GM12878 (cell line): ENCODE data around the gene TK1. TPM values are rescaled to one million over a fixed set of nuclear protein-coding genes. Genes with fewer than 3 reads are reported as not detected.
"Not testable (repeated sequence)": the region's sequence is repeated elsewhere in the genome, so short reads cannot be mapped to it uniquely, and the experiment has no call there.

Experiments used
- ATAC-seq: fragments of 200-7000 bp; cut with Tn5 transposase; 3 replicates; pipeline ENCODE4 v1.9.1; 2020; ENCODE audit warnings: mild to moderate bottlenecking, moderate library complexity
- BruUV-seq: library from RNA; stranded (reverse); fragments of 400-500 nt; replicated peaks from 2 replicates; lab custom pipeline; 2021; lab: Mats Ljungman, UMichigan
- CTCF ChIA-PET: fragments of 300-600 bp; sonication (Branson Sonifier 250); formaldehyde crosslinking; extraction: SDS; loops from one replicate; lab custom pipeline; 2021; ENCODE audit warnings: inconsistent platforms; lab: Yijun Ruan, JAX
- POLR2A ChIA-PET: fragments of 350-600 bp; formaldehyde crosslinking; extraction: SDS; loops from one replicate; lab custom pipeline; 2021; ENCODE audit warnings: inconsistent platforms; lab: Charles Lee
- RAD21 ChIA-PET: fragments of 300-600 bp; sonication (Branson Sonifier 250); formaldehyde crosslinking; loops from one replicate; lab custom pipeline; 2023; ENCODE audit warnings: antibody characterized with exemption; ENCODE audit not compliant: unreplicated experiment; lab: Charles Lee
- SMC1A ChIA-PET: fragments of 300-600 bp; sonication (Branson Sonifier 250); formaldehyde crosslinking; loops from one replicate; lab custom pipeline; 2023; ENCODE audit not compliant: unreplicated experiment, uncharacterized antibody; lab: Charles Lee
- DNase-seq: peaks from one replicate; pipeline ENCODE4 v3.0.0-alpha.2; 2011; ENCODE audit warnings: low read depth, low spot score
- FAIRE-seq: peaks from 3 replicates; lab custom pipeline; 2011; peaks lifted over from hg19 to GRCh38; lab: Jason Lieb, UNC
- H2AFZ ChIP-seq: 2 replicates; pipeline ENCODE4 v1.6.0; 2011; ENCODE audit warnings: low read depth, low read length, control low read depth; ENCODE audit not compliant: control insufficient read depth
- H3K27ac ChIP-seq: 2 replicates; pipeline ENCODE4 v1.5.1; 2011; ENCODE audit warnings: control low read depth; ENCODE audit not compliant: control insufficient read depth, insufficient read depth
- H3K27me3 ChIP-seq, 2 experiments: replicated peaks in 1 of 2; 2 replicates each; pipeline versions ENCODE4 v1.6.0 to v1.6.1; 2011; ENCODE audit warnings: low read length in 1 of 2; ENCODE audit not compliant: control insufficient read depth in 2 of 2, insufficient read depth in 2 of 2
- H3K36me3 ChIP-seq, 2 experiments: 2 replicates each; pipeline ENCODE4 v1.5.1; 2011; ENCODE audit warnings: low read length in 1 of 2; ENCODE audit not compliant: control insufficient read depth in 2 of 2, insufficient read depth in 2 of 2
- H3K4me1 ChIP-seq: 2 replicates; pipeline ENCODE4 v1.6.1; 2011; ENCODE audit warnings: mild to moderate bottlenecking, low read length, moderate library complexity, mixed read lengths; ENCODE audit not compliant: control insufficient read depth, insufficient read depth
- H3K4me2 ChIP-seq: 2 replicates; pipeline ENCODE4 v1.6.0; 2011; ENCODE audit warnings: control low read depth; ENCODE audit not compliant: control insufficient read depth, insufficient read depth
- H3K4me3 ChIP-seq: fragments of 200-600 bp; sonication (generic); 2 replicates; pipeline ENCODE4 v1.5.1; 2016
- H3K79me2 ChIP-seq: 2 replicates; pipeline ENCODE4 v1.6.0; 2011; ENCODE audit warnings: low read length; ENCODE audit not compliant: control insufficient read depth, insufficient read depth
- H3K9ac ChIP-seq: 2 replicates; pipeline ENCODE4 v1.8.0; 2011; ENCODE audit warnings: low read length, control low read depth, mixed read lengths; ENCODE audit not compliant: control insufficient read depth, insufficient read depth
- H3K9me3 ChIP-seq: replicated peaks from 3 replicates; pipeline ENCODE4 v1.5.1; 2011; ENCODE audit warnings: mild to moderate bottlenecking, low read length; ENCODE audit not compliant: control insufficient read depth, insufficient read depth
- H4K20me1 ChIP-seq: 2 replicates; pipeline ENCODE4 v1.6.0; 2011; ENCODE audit not compliant: control insufficient read depth, insufficient read depth
- ATF3 ChIP-seq: IDR thresholded peaks from 2 replicates; pipeline ENCODE4 v1.6.1; 2011; ENCODE audit warnings: low read depth, mild to moderate bottlenecking, low read length, moderate library complexity, borderline replicate concordance; ENCODE audit errors: extremely low read depth
- ATF7 ChIP-seq: fragments of 450-650 bp; IDR thresholded peaks from 2 replicates; pipeline ENCODE4 v1.6.1; 2016; ENCODE audit warnings: low read depth, mild to moderate bottlenecking
- CBX5 ChIP-seq: sonication (generic); IDR thresholded peaks from 2 replicates; pipeline ENCODE4 v1.6.1; 2016; ENCODE audit warnings: low read depth, moderate library complexity, mild to moderate bottlenecking, inconsistent platforms
- JUNB ChIP-seq: IDR thresholded peaks from 2 replicates; pipeline ENCODE4 v1.6.1; 2016; ENCODE audit warnings: antibody characterized with exemption, mild to moderate bottlenecking
- SIN3A ChIP-seq: IDR thresholded peaks from 2 replicates; pipeline ENCODE4 v1.6.1; 2012; ENCODE audit warnings: low read depth, low read length, improper control_type of control experiment
- SREBF1 ChIP-seq: IDR thresholded peaks from 2 replicates; pipeline ENCODE4 v1.6.1; 2012; ENCODE audit warnings: mild to moderate bottlenecking, low read length
- ZBED1 ChIP-seq: IDR thresholded peaks from 2 replicates; pipeline ENCODE4 v1.6.1; 2016; ENCODE audit warnings: borderline replicate concordance
- WGBS: methylation state at CpG from one replicate; pipeline ENCODE4 v1.1.6; 2016; ENCODE audit warnings: low lambda C conversion rate; ENCODE audit not compliant: insufficient replicate concordance, insufficient coverage; ENCODE audit errors: missing lambda C conversion rate; 5-methylcytosine and 5-hydroxymethylcytosine counted together
- in situ Hi-C: fragments of 300-500 bp; cut with MboI; formaldehyde crosslinking; loops from 9 replicates; pipeline ENCODE4 v1.14.3; 2018; ENCODE audit warnings: mixed read lengths
- intact Hi-C: fragments of 100-400 bp; cut with micrococcal nuclease; formaldehyde crosslinking; loops from one replicate; pipeline ENCODE4 v1.14.2; 2022; ENCODE audit not compliant: unreplicated experiment
- polyA plus RNA-seq, 11 experiments: library from polyadenylated mRNA; depleted of rRNA in 4 of 11; unstranded in 6 of 11; stranded (reverse) in 5 of 11; fragments of >200 nt; fragmentation: Nextera tagmentation in 4 of 11; fragmentation: Illumina TruSeq in 1 of 11; extraction: Ambion mirVana in 4 of 11; extraction: Trizol in 1 of 11; gene quantifications; 1 replicate in 1 of 11; 2 replicates in 10 of 11; pipeline versions ENCODE4 v1.2.1 to v1.2.3, GENCODE V29; 2011 to 2016; ENCODE audit warnings: inconsistent platforms in 2 of 11, missing spikeins in 2 of 11, low read depth in 1 of 11
- total RNA-seq, 4 experiments: library from RNA; depleted of rRNA in 3 of 4; stranded (reverse); fragments of >200 nt in 3 of 4; fragmentation: Illumina TruSeq in 1 of 4; extraction: Trizol in 1 of 4; gene quantifications; 2 replicates each; pipeline versions ENCODE4 v1.2.1 to v1.2.3, GENCODE V29; 2013 to 2021
- TF ChIP-seq, protein P1 (sequence below): fragments of 450-650 bp; IDR thresholded peaks from 2 replicates; pipeline ENCODE4 v1.6.1; 2017; ENCODE audit warnings: mild to moderate bottlenecking, moderate library complexity
- TF ChIP-seq, protein P2 (sequence below): IDR thresholded peaks from 2 replicates; pipeline ENCODE4 v1.6.1; 2012; ENCODE audit warnings: mild to moderate bottlenecking, low read depth, low read length
- TF ChIP-seq, protein P3 (sequence below): fragments of 450-650 bp; IDR thresholded peaks from 2 replicates; pipeline ENCODE4 v1.6.1; 2016; ENCODE audit warnings: mild to moderate bottlenecking, moderate library complexity, borderline replicate concordance

Gene TK1
- total and polyA plus RNA-seq, 10 of the 15 experiments (the other 5 are each of a cell fraction or from before 2014, with no cell fraction given) = 4.6 to 175 (median 77.9) TPM

DNA sequence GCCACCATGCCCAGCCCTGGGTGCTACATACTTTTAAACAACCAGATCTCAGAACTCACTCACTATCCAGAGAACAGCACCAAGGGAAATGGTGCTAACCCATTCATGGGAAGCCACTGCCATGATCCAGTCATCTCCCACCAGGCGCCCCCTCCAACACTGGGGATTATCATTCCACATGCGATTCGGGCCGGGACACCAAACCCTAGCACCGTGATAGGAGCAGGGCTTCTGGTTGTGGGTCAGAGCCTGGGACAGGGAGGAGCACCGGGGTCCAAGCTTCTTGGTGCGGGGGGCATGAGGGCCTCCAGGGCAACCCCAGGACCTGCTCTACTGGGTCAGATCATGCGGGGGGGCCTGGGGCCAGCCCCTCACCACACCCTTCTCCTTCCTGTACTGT, 49.0 kb upstream of the TK1 start (continued):
- TF ChIP-seq, protein P1, sequence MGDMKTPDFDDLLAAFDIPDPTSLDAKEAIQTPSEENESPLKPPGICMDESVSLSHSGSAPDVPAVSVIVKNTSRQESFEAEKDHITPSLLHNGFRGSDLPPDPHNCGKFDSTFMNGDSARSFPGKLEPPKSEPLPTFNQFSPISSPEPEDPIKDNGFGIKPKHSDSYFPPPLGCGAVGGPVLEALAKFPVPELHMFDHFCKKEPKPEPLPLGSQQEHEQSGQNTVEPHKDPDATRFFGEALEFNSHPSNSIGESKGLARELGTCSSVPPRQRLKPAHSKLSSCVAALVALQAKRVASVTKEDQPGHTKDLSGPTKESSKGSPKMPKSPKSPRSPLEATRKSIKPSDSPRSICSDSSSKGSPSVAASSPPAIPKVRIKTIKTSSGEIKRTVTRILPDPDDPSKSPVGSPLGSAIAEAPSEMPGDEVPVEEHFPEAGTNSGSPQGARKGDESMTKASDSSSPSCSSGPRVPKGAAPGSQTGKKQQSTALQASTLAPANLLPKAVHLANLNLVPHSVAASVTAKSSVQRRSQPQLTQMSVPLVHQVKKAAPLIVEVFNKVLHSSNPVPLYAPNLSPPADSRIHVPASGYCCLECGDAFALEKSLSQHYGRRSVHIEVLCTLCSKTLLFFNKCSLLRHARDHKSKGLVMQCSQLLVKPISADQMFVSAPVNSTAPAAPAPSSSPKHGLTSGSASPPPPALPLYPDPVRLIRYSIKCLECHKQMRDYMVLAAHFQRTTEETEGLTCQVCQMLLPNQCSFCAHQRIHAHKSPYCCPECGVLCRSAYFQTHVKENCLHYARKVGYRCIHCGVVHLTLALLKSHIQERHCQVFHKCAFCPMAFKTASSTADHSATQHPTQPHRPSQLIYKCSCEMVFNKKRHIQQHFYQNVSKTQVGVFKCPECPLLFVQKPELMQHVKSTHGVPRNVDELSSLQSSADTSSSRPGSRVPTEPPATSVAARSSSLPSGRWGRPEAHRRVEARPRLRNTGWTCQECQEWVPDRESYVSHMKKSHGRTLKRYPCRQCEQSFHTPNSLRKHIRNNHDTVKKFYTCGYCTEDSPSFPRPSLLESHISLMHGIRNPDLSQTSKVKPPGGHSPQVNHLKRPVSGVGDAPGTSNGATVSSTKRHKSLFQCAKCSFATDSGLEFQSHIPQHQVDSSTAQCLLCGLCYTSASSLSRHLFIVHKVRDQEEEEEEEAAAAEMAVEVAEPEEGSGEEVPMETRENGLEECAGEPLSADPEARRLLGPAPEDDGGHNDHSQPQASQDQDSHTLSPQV = no peak
- TF ChIP-seq SIN3A (no peak), ATF7 (no peak), ZBED1 (no peak), ATF3 (no peak), JUNB (no peak), SREBF1 (no peak), CBX5 (no peak)
- TF ChIP-seq, protein P2, sequence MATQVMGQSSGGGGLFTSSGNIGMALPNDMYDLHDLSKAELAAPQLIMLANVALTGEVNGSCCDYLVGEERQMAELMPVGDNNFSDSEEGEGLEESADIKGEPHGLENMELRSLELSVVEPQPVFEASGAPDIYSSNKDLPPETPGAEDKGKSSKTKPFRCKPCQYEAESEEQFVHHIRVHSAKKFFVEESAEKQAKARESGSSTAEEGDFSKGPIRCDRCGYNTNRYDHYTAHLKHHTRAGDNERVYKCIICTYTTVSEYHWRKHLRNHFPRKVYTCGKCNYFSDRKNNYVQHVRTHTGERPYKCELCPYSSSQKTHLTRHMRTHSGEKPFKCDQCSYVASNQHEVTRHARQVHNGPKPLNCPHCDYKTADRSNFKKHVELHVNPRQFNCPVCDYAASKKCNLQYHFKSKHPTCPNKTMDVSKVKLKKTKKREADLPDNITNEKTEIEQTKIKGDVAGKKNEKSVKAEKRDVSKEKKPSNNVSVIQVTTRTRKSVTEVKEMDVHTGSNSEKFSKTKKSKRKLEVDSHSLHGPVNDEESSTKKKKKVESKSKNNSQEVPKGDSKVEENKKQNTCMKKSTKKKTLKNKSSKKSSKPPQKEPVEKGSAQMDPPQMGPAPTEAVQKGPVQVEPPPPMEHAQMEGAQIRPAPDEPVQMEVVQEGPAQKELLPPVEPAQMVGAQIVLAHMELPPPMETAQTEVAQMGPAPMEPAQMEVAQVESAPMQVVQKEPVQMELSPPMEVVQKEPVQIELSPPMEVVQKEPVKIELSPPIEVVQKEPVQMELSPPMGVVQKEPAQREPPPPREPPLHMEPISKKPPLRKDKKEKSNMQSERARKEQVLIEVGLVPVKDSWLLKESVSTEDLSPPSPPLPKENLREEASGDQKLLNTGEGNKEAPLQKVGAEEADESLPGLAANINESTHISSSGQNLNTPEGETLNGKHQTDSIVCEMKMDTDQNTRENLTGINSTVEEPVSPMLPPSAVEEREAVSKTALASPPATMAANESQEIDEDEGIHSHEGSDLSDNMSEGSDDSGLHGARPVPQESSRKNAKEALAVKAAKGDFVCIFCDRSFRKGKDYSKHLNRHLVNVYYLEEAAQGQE = no peak
- TF ChIP-seq, protein P3, sequence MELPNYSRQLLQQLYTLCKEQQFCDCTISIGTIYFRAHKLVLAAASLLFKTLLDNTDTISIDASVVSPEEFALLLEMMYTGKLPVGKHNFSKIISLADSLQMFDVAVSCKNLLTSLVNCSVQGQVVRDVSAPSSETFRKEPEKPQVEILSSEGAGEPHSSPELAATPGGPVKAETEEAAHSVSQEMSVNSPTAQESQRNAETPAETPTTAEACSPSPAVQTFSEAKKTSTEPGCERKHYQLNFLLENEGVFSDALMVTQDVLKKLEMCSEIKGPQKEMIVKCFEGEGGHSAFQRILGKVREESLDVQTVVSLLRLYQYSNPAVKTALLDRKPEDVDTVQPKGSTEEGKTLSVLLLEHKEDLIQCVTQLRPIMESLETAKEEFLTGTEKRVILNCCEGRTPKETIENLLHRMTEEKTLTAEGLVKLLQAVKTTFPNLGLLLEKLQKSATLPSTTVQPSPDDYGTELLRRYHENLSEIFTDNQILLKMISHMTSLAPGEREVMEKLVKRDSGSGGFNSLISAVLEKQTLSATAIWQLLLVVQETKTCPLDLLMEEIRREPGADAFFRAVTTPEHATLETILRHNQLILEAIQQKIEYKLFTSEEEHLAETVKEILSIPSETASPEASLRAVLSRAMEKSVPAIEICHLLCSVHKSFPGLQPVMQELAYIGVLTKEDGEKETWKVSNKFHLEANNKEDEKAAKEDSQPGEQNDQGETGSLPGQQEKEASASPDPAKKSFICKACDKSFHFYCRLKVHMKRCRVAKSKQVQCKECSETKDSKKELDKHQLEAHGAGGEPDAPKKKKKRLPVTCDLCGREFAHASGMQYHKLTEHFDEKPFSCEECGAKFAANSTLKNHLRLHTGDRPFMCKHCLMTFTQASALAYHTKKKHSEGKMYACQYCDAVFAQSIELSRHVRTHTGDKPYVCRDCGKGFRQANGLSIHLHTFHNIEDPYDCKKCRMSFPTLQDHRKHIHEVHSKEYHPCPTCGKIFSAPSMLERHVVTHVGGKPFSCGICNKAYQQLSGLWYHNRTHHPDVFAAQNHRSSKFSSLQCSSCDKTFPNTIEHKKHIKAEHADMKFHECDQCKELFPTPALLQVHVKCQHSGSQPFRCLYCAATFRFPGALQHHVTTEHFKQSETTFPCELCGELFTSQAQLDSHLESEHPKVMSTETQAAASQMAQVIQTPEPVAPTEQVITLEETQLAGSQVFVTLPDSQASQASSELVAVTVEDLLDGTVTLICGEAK = no peak

DNA sequence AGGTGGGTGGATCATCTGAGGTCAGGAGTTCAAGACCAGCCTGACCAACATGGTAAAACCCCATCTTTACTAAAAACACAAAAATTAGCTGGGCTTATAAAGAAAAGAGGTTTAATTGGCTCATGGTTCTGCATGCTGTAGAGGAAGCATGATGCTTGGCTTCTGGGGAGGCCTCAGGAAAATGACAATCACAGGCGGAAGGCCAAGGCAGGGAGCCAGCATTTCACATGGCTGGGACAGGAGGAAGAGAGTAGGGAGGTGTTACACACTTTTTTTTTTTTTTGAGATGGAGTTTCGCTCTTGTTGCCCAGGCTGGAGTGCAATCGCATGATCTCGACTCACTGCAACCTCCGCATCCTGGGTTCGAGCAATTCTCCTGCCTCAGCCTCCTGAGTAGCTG, 48.2 kb upstream of the TK1 start:
- H3K4me1 ChIP-seq, BruUV-seq, H3K36me3 ChIP-seq, H3K79me2 ChIP-seq, DNase-seq, H2AFZ ChIP-seq, SMC1A ChIA-PET, H3K4me2 ChIP-seq, FAIRE-seq, H3K27ac ChIP-seq, H3K27me3 ChIP-seq, H3K4me3 ChIP-seq, intact Hi-C loops, H3K9me3 ChIP-seq, RAD21 ChIA-PET, ATAC-seq, H4K20me1 ChIP-seq, in situ Hi-C loops, H3K9ac ChIP-seq, POLR2A ChIA-PET: not testable (repeated sequence)
- 80% methylated on average over 5 of the region's 6 CpGs for WGBS
- CTCF ChIA-PET = interaction anchor here (1.0 kb wide), 1 partner anchor 150 kb away, joined by 3 read pairs; no protein-coding TSS in a partner anchor
